ENCODE results near the gene ITGB6. TPM values are rescaled to one million over a fixed set of nuclear protein-coding genes. Genes with fewer than 3 reads are reported as not detected.
A peak's percentile ranks its signal among the peaks of the same experiment; 100 is the strongest.

Gene ITGB6
- total RNA-seq: 21.1 and 31.5 TPM in 2 replicates

- H3K27me3 ChIP-seq (ENCODE audit: control insufficient read depth, insufficient read depth, low read length): no peaks in the 10 kb centered on the region
- TF ChIP-seq CTCF (IDR thresholded peaks at IDR 0.05; ENCODE audit: insufficient read depth, low read length, severe bottlenecking): no peak
- FAIRE-seq: no peak
- H3K36me3 ChIP-seq (ENCODE audit: control insufficient read depth, insufficient read depth, low read length): peaks cover 4% of the 10 kb centered on the region
- peak within 1 kb of the TSS; percentile 57 for H3K4me3 ChIP-seq (ENCODE audit: low read depth, low read length)
- DNase-seq (ENCODE audit: low read depth): peak; percentile 70
These were observed at the start of gene ITGB6 for GRCh38 chr2:160199683-160200389. ITGB6 (minus strand) TSS chr2:160200272; CDS start chr2:160200063, 209 bp downstream.

GRCh38 chr2:160247296-160248035 is 47.4 kb upstream of the ITGB6 start:
- no peaks in the 10 kb centered on the region for H3K27me3 ChIP-seq (ENCODE audit: control insufficient read depth, insufficient read depth, low read length)
- H3K4me3 ChIP-seq (ENCODE audit: low read depth, low read length): no peak overlapping the region
- FAIRE-seq (no peak), DNase-seq (ENCODE audit: low read depth) (no peak)
- no peak for TF ChIP-seq CTCF (IDR thresholded peaks at IDR 0.05; ENCODE audit: insufficient read depth, low read length, severe bottlenecking)
- H3K36me3 ChIP-seq (ENCODE audit: control insufficient read depth, insufficient read depth, low read length): no peaks in the 10 kb centered on the region

GRCh38 chr2:160246356-160246755 is 46.3 kb upstream of the ITGB6 start:
- Histone ChIP-seq H3K36me3 (ENCODE audit: control insufficient read depth, insufficient read depth, low read length) (no peaks in the 10 kb centered on the region), H3K27me3 (ENCODE audit: control insufficient read depth, insufficient read depth, low read length) (no peaks in the 10 kb centered on the region), H3K4me3 (ENCODE audit: low read depth, low read length) (no peak overlapping the region)
- peak; percentile 40 for DNase-seq (ENCODE audit: low read depth)
- TF ChIP-seq CTCF (IDR thresholded peaks at IDR 0.05; ENCODE audit: insufficient read depth, low read length, severe bottlenecking): no peak
- FAIRE-seq: no peak

- FAIRE-seq (no peak), DNase-seq (ENCODE audit: low read depth) (no peak)
- TF ChIP-seq CTCF (IDR thresholded peaks at IDR 0.05; ENCODE audit: insufficient read depth, low read length, severe bottlenecking): no peak
- Histone ChIP-seq H3K4me3 (ENCODE audit: low read depth, low read length) (no peak overlapping the region), H3K36me3 (ENCODE audit: control insufficient read depth, insufficient read depth, low read length) (no peaks in the 10 kb centered on the region), H3K27me3 (ENCODE audit: control insufficient read depth, insufficient read depth, low read length) (no peaks in the 10 kb centered on the region)
These were observed 45.6 kb upstream of the ITGB6 start for GRCh38 chr2:160245614-160246155.

GRCh38 chr2:160242893-160243564 is 43.0 kb upstream of the ITGB6 start:
- no peaks in the 10 kb centered on the region for H3K36me3 ChIP-seq (ENCODE audit: control insufficient read depth, insufficient read depth, low read length)
- no peak for FAIRE-seq
- no peak overlapping the region for H3K4me3 ChIP-seq (ENCODE audit: low read depth, low read length)

More at GRCh38 chr2:160242893-160243564, 43.0 kb upstream of the ITGB6 start:
- no peaks in the 10 kb centered on the region for H3K27me3 ChIP-seq (ENCODE audit: control insufficient read depth, insufficient read depth, low read length)
- DNase-seq (ENCODE audit: low read depth): peak; percentile 67
- no peak for TF ChIP-seq CTCF (IDR thresholded peaks at IDR 0.05; ENCODE audit: insufficient read depth, low read length, severe bottlenecking)

Measured in bronchial epithelial cell (primary cell).